Liver (tissue), 3 donors: ENCODE results near the gene IKZF4.

Source experiments
- FOXA2 ChIP-seq: IDR thresholded peaks from 2 replicates; pipeline ENCODE4 v1.6.1; 2016; ENCODE audit warnings: antibody characterized with exemption
- GABPA ChIP-seq, 2 donors: IDR thresholded peaks in 1 of 2; conservative IDR thresholded peaks in 1 of 2; 2 replicates each; pipeline ENCODE4 v1.6.1; 2016; ENCODE audit warnings: antibody characterized with exemption in 2 of 2, mild to moderate bottlenecking in 1 of 2, moderate library complexity in 1 of 2
- RAD21 ChIP-seq, 2 donors: IDR thresholded peaks; 2 replicates each; pipeline ENCODE4 v1.6.1; 2016; ENCODE audit warnings: antibody characterized with exemption in 2 of 2, mild to moderate bottlenecking in 2 of 2
- TAF1 ChIP-seq: conservative IDR thresholded peaks from 2 replicates; pipeline ENCODE4 v1.6.1; 2016; ENCODE audit warnings: antibody characterized with exemption, mild to moderate bottlenecking
- YY1 ChIP-seq: IDR thresholded peaks from 2 replicates; pipeline ENCODE4 v1.6.1; 2016; ENCODE audit warnings: antibody characterized with exemption, mild to moderate bottlenecking
- TF ChIP-seq, protein P1 (sequence below): fragments of 150-350 bp; IDR thresholded peaks from 2 replicates; pipeline ENCODE4 v1.5.1; 2017; ENCODE audit warnings: improper control_type of control experiment, low read depth, low read length; ENCODE audit not compliant: missing input control
- TF ChIP-seq, protein P2 (sequence below): IDR thresholded peaks from 2 replicates; pipeline ENCODE4 v1.6.1; 2016; ENCODE audit warnings: antibody characterized with exemption, mild to moderate bottlenecking
- TF ChIP-seq, protein P3 (sequence below): IDR thresholded peaks from 2 replicates; pipeline ENCODE4 v1.6.1; 2016; ENCODE audit warnings: antibody characterized with exemption
- TF ChIP-seq, protein P4 (sequence below): IDR thresholded peaks from 2 replicates; pipeline ENCODE4 v1.6.1; 2016; ENCODE audit warnings: antibody characterized with exemption
- TF ChIP-seq, protein P5 (sequence below): IDR thresholded peaks from 2 replicates; pipeline ENCODE4 v1.6.1; 2016; ENCODE audit warnings: antibody characterized with exemption
- donor health status: healthy.
- donor health status: healthy.

DNA sequence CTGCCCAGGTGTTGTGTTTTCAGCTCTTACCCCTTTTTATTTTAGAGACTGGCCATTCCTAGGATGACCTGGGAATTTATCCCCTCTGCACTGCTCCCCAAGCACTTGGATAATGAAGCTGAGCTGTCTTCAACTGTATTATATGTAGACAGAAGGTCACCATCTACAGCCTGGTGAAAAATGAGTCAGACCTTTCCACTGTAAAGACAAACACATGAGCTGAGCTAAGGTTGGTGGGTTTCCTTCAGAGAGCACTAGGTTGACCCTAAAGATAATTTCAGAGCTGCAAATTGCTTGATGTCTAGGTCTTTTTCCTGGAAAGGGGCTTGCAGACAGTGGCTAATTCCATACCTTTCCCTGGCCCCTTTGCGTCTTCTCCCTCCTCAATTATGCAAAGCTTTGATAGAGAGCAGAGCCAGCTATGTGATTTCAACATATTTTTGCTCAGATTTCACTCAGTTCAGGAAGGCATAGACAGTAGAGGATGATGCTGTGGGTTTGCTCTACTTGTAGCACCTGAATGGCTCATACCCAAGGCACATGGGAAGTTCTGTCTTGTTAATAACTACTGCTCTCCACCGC lies 9.2 kb upstream of the IKZF4 start:
- TF ChIP-seq, protein P1, sequence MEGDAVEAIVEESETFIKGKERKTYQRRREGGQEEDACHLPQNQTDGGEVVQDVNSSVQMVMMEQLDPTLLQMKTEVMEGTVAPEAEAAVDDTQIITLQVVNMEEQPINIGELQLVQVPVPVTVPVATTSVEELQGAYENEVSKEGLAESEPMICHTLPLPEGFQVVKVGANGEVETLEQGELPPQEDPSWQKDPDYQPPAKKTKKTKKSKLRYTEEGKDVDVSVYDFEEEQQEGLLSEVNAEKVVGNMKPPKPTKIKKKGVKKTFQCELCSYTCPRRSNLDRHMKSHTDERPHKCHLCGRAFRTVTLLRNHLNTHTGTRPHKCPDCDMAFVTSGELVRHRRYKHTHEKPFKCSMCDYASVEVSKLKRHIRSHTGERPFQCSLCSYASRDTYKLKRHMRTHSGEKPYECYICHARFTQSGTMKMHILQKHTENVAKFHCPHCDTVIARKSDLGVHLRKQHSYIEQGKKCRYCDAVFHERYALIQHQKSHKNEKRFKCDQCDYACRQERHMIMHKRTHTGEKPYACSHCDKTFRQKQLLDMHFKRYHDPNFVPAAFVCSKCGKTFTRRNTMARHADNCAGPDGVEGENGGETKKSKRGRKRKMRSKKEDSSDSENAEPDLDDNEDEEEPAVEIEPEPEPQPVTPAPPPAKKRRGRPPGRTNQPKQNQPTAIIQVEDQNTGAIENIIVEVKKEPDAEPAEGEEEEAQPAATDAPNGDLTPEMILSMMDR = no peak
- TF ChIP-seq TAF1 (no peak), RAD21 (IDR thresholded peaks at IDR 0.05) (no peak), FOXA2 (no peak), GABPA (IDR thresholded peaks at IDR 0.05 in 1 of 2, conservative IDR thresholded peaks at IDR 0.05 in 1 of 2) (no peak), YY1 (no peak)
- TF ChIP-seq, protein P2, sequence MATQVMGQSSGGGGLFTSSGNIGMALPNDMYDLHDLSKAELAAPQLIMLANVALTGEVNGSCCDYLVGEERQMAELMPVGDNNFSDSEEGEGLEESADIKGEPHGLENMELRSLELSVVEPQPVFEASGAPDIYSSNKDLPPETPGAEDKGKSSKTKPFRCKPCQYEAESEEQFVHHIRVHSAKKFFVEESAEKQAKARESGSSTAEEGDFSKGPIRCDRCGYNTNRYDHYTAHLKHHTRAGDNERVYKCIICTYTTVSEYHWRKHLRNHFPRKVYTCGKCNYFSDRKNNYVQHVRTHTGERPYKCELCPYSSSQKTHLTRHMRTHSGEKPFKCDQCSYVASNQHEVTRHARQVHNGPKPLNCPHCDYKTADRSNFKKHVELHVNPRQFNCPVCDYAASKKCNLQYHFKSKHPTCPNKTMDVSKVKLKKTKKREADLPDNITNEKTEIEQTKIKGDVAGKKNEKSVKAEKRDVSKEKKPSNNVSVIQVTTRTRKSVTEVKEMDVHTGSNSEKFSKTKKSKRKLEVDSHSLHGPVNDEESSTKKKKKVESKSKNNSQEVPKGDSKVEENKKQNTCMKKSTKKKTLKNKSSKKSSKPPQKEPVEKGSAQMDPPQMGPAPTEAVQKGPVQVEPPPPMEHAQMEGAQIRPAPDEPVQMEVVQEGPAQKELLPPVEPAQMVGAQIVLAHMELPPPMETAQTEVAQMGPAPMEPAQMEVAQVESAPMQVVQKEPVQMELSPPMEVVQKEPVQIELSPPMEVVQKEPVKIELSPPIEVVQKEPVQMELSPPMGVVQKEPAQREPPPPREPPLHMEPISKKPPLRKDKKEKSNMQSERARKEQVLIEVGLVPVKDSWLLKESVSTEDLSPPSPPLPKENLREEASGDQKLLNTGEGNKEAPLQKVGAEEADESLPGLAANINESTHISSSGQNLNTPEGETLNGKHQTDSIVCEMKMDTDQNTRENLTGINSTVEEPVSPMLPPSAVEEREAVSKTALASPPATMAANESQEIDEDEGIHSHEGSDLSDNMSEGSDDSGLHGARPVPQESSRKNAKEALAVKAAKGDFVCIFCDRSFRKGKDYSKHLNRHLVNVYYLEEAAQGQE = no peak
- TF ChIP-seq, protein P3, sequence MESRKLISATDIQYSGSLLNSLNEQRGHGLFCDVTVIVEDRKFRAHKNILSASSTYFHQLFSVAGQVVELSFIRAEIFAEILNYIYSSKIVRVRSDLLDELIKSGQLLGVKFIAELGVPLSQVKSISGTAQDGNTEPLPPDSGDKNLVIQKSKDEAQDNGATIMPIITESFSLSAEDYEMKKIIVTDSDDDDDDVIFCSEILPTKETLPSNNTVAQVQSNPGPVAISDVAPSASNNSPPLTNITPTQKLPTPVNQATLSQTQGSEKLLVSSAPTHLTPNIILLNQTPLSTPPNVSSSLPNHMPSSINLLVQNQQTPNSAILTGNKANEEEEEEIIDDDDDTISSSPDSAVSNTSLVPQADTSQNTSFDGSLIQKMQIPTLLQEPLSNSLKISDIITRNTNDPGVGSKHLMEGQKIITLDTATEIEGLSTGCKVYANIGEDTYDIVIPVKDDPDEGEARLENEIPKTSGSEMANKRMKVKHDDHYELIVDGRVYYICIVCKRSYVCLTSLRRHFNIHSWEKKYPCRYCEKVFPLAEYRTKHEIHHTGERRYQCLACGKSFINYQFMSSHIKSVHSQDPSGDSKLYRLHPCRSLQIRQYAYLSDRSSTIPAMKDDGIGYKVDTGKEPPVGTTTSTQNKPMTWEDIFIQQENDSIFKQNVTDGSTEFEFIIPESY = no peak
- TF ChIP-seq, protein P4, sequence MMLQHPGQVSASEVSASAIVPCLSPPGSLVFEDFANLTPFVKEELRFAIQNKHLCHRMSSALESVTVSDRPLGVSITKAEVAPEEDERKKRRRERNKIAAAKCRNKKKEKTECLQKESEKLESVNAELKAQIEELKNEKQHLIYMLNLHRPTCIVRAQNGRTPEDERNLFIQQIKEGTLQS = no peak
- TF ChIP-seq, protein P5, sequence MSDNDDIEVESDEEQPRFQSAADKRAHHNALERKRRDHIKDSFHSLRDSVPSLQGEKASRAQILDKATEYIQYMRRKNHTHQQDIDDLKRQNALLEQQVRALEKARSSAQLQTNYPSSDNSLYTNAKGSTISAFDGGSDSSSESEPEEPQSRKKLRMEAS = no peak
